Measurements from ENCODE around the gene PGM3.

Gene PGM3

DNA sequence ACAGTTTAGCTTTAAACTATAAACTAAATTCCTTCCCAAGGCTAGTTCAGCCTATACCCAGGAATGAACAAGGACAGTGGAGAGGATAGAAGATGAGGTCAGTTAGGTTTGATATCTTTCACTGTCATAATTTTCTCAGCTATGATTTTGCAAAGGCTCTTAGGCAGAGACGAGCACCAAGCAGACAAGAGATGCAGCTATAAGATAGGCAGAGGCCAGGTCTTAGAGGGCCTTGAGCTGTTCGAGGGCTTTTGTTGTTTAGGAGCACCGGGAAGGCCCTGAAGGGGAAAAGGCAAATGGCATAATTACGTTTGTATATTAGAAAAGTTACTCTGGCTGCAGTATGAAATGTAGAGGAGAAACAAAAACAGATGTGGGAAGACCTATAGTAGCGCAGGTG, 65.8 kb downstream of the PGM3 start:
- Mint-ChIP-seq H3K27ac (ENCODE audit: low read depth) (no peak overlapping the region), H3K9me3 (no peaks in the 10 kb centered on the region), H3K36me3 (ENCODE audit: insufficient read depth) (peaks cover 49% of the 10 kb centered on the region), H3K4me1 (no peaks in the 10 kb centered on the region), H3K4me3 (no peak overlapping the region), H3K27me3 (no peaks in the 10 kb centered on the region)
- no peak for ATAC-seq (replicated peaks; ENCODE audit: extremely low read depth, poor library complexity, severe bottlenecking)
- no peak for DNase-seq (ENCODE audit: low spot score in 2 of 2)

GRCh38 chr6:83126807-83127206, 66.3 kb downstream of the PGM3 start:
- H3K36me3 Mint-ChIP-seq (ENCODE audit: insufficient read depth), result peaks cover 52% of the 10 kb centered on the region
- no peaks in the 10 kb centered on the region for H3K4me1 Mint-ChIP-seq
- H3K27ac Mint-ChIP-seq (ENCODE audit: low read depth), result no peak overlapping the region
- ATAC-seq (replicated peaks; ENCODE audit: extremely low read depth, poor library complexity, severe bottlenecking) (no peak), DNase-seq (ENCODE audit: low spot score in 2 of 2) (no peak)
- no peak overlapping the region for H3K4me3 Mint-ChIP-seq
- H3K9me3 Mint-ChIP-seq, result no peaks in the 10 kb centered on the region
- H3K27me3 Mint-ChIP-seq, result no peaks in the 10 kb centered on the region

- Mint-ChIP-seq H3K4me3 (no peak overlapping the region), H3K4me1 (no peaks in the 10 kb centered on the region), H3K36me3 (ENCODE audit: insufficient read depth) (peaks cover 47% of the 10 kb centered on the region), H3K27ac (ENCODE audit: low read depth) (no peak overlapping the region), H3K9me3 (no peaks in the 10 kb centered on the region), H3K27me3 (no peaks in the 10 kb centered on the region)
- no peak for ATAC-seq (replicated peaks; ENCODE audit: extremely low read depth, poor library complexity, severe bottlenecking)
- DNase-seq (ENCODE audit: low spot score in 2 of 2), result no peak
Observed at GRCh38 chr6:83126223-83126622, 66.8 kb downstream of the PGM3 start.

DNA sequence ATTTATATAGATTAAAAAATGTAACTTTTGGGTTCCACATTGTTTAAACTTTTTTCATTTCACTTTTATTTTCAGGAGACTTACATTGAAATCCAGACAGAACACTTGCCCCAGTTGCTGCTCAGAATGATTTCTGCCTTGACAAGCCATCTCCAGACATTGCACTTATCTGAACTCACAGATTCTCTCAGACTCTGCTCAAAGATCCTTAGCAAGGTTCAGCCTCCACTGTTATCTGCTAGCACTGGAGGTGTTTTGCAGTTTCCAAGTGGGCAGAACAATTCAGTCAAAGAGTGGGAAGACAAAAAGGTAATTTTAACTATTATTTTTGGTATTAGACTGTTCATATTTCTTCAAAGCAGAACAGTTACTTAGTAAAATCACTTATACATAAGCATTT, 67.6 kb downstream of the PGM3 start:
- H3K27ac Mint-ChIP-seq (ENCODE audit: low read depth), result no peak overlapping the region
- H3K4me1 Mint-ChIP-seq, result no peaks in the 10 kb centered on the region
- H3K27me3 Mint-ChIP-seq, result no peaks in the 10 kb centered on the region
- ATAC-seq (replicated peaks; ENCODE audit: extremely low read depth, poor library complexity, severe bottlenecking) (no peak), DNase-seq (ENCODE audit: low spot score in 2 of 2) (no peak)
- H3K9me3 Mint-ChIP-seq, result no peaks in the 10 kb centered on the region
- H3K36me3 Mint-ChIP-seq (ENCODE audit: insufficient read depth), result peaks cover 43% of the 10 kb centered on the region
- H3K4me3 Mint-ChIP-seq, result no peak overlapping the region

GRCh38 chr6:83124553-83124952, 68.5 kb downstream of the PGM3 start:
- Mint-ChIP-seq H3K4me3 (no peak overlapping the region), H3K27me3 (no peaks in the 10 kb centered on the region), H3K27ac (ENCODE audit: low read depth) (no peak overlapping the region), H3K9me3 (no peaks in the 10 kb centered on the region), H3K4me1 (no peaks in the 10 kb centered on the region), H3K36me3 (ENCODE audit: insufficient read depth) (peaks cover 39% of the 10 kb centered on the region)
- DNase-seq (ENCODE audit: low spot score in 2 of 2) (no peak), ATAC-seq (replicated peaks; ENCODE audit: extremely low read depth, poor library complexity, severe bottlenecking) (no peak)

GRCh38 chr6:83119742-83120300, 73.2 kb downstream of the PGM3 start:
- peaks cover 24% of the 10 kb centered on the region for H3K36me3 Mint-ChIP-seq (ENCODE audit: insufficient read depth)
- H3K4me3 Mint-ChIP-seq, result no peak overlapping the region
- ATAC-seq (replicated peaks; ENCODE audit: extremely low read depth, poor library complexity, severe bottlenecking), result no peak
- H3K27me3 Mint-ChIP-seq, result no peaks in the 10 kb centered on the region
- H3K27ac Mint-ChIP-seq (ENCODE audit: low read depth), result no peak overlapping the region
- no peak for DNase-seq (ENCODE audit: low spot score in 2 of 2)
- H3K4me1 Mint-ChIP-seq, result no peaks in the 10 kb centered on the region
- no peaks in the 10 kb centered on the region for H3K9me3 Mint-ChIP-seq

DNA sequence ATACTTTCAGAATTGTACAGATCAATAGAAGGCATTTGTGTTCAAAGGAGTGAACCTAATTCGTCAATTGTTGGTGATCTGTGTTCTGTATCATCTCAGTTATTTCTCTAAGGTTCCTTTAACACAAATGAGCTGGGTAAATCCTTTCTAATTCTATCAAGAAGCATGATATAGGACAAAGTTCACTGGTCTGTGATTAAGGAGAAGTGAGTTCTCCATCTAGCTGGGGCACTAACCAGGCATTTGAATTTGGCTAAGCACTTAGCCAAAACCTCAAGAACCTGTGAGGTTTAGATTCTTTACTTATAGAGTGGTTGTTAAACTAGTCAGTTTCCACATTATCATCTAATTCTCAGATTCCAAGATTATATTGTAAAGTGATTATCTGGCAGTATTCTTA, 75.3 kb downstream of the PGM3 start:
- Mint-ChIP-seq H3K27ac (ENCODE audit: low read depth) (no peak overlapping the region), H3K36me3 (ENCODE audit: insufficient read depth) (peaks cover 14% of the 10 kb centered on the region), H3K4me3 (no peak overlapping the region), H3K27me3 (no peaks in the 10 kb centered on the region), H3K9me3 (no peaks in the 10 kb centered on the region), H3K4me1 (no peaks in the 10 kb centered on the region)
- DNase-seq (ENCODE audit: low spot score in 2 of 2) (no peak), ATAC-seq (replicated peaks; ENCODE audit: extremely low read depth, poor library complexity, severe bottlenecking) (no peak)

Data from central memory CD8-positive, alpha-beta T cell (primary cell).